H1 (cell line): Measurements from ENCODE around the gene HAND1. TPM values are rescaled to one million over a fixed set of nuclear protein-coding genes. Genes with fewer than 3 reads are reported as not detected.

Experiments used
- CTCF ChIA-PET: fragments of 300-600 bp; sonication (Branson Sonifier 250); formaldehyde crosslinking; loops from one replicate; lab custom pipeline; 2021; ENCODE audit not compliant: partially characterized antibody; lab: Charles Lee
- POLR2A ChIA-PET: fragments of 300-600 bp; sonication (Branson Sonifier 250); formaldehyde crosslinking; loops from one replicate; lab custom pipeline; 2021; ENCODE audit warnings: inconsistent platforms; ENCODE audit not compliant: partially characterized antibody; lab: Charles Lee
- DNase-seq, 2 experiments: peaks; one replicate each; pipeline versions ENCODE4 v3.0.0 to v3.0.0-alpha.2; 2010 to 2022; ENCODE audit warnings: low spot score in 2 of 2, low read depth in 1 of 2, mixed read lengths in 1 of 2
- FAIRE-seq: peaks from 2 replicates; lab custom pipeline; 2011; peaks lifted over from hg19 to GRCh38; lab: Jason Lieb, UNC
- H2AFZ ChIP-seq: 2 replicates; pipeline ENCODE4 v1.8.1; 2012; ENCODE audit warnings: low read length, inconsistent platforms
- H2AK5ac ChIP-seq: 2 replicates; pipeline ENCODE4 v1.6.1; 2013; ENCODE audit warnings: low read depth, low read length
- H2BK120ac ChIP-seq: replicated peaks from 2 replicates; pipeline ENCODE3; 2013; ENCODE audit warnings: low read depth, low read length, inconsistent platforms
- H2BK12ac ChIP-seq: 2 replicates; pipeline ENCODE4 v1.6.1; 2013; ENCODE audit warnings: low read depth, low read length
- H2BK15ac ChIP-seq: 2 replicates; pipeline ENCODE4 v1.6.1; 2013; ENCODE audit warnings: low read length
- H2BK20ac ChIP-seq: 2 replicates; pipeline ENCODE4 v1.6.1; 2013; ENCODE audit warnings: low read length
- H2BK5ac ChIP-seq: 2 replicates; pipeline ENCODE4 v1.6.1; 2013; ENCODE audit warnings: low read depth, low read length
- H3K14ac ChIP-seq: 2 replicates; pipeline ENCODE4 v1.6.1; 2013; ENCODE audit warnings: inconsistent platforms; ENCODE audit not compliant: insufficient read length
- H3K18ac ChIP-seq: 2 replicates; pipeline ENCODE4 v1.6.1; 2013; ENCODE audit warnings: low read length; ENCODE audit errors: extremely low read depth
- H3K23ac ChIP-seq: 2 replicates; pipeline ENCODE4 v1.6.1; 2013; ENCODE audit warnings: inconsistent platforms; ENCODE audit not compliant: insufficient read length
- H3K23me2 ChIP-seq: 2 replicates; pipeline ENCODE4 v1.6.1; 2013; ENCODE audit warnings: low read depth, low read length
- H3K27ac ChIP-seq: 2 replicates; pipeline ENCODE4 v1.6.1; 2011; ENCODE audit warnings: low read depth, low read length, inconsistent platforms
- H3K27me3 ChIP-seq, 4 experiments: replicated peaks in 1 of 4; 1 replicate in 1 of 4; 2 replicates in 3 of 4; pipeline versions ENCODE4 v1.6.1 to v1.8.1; 2011 to 2013; ENCODE audit warnings: low read length in 3 of 4, mild to moderate bottlenecking in 3 of 4, inconsistent platforms in 2 of 4, mixed read lengths in 2 of 4, moderate library complexity in 1 of 4; ENCODE audit not compliant: control insufficient read depth in 3 of 4, insufficient read depth in 3 of 4; ENCODE audit errors: extremely low read depth in 1 of 4
- H3K36me3 ChIP-seq, 4 experiments: 2 replicates each; pipeline versions ENCODE4 v1.6.1 to v1.8.1; 2011 to 2013; ENCODE audit warnings: mild to moderate bottlenecking in 4 of 4, low read length in 3 of 4, moderate library complexity in 2 of 4, control low read depth in 1 of 4, inconsistent platforms in 1 of 4; ENCODE audit not compliant: insufficient read depth in 4 of 4, control insufficient read depth in 2 of 4
- H3K4ac ChIP-seq: replicated peaks from 2 replicates; pipeline ENCODE3; 2013; ENCODE audit warnings: low read length, low read depth, mixed read lengths, inconsistent platforms; ENCODE audit not compliant: insufficient read length
- H3K4me1 ChIP-seq, 4 experiments: replicated peaks in 1 of 4; 1 replicate in 1 of 4; 2 replicates in 3 of 4; pipeline versions ENCODE4 v1.6.1 to v1.8.1; 2011 to 2013; ENCODE audit warnings: low read length in 3 of 4, inconsistent platforms in 2 of 4, mixed read lengths in 1 of 4; ENCODE audit not compliant: insufficient read depth in 4 of 4, control insufficient read depth in 3 of 4
- H3K4me2 ChIP-seq, 2 experiments: 2 replicates each; pipeline versions ENCODE4 v1.6.1 to v1.8.1; 2011 to 2013; ENCODE audit warnings: low read depth in 2 of 2, low read length in 2 of 2, control low read depth in 1 of 2, inconsistent platforms in 1 of 2, mild to moderate bottlenecking in 1 of 2; ENCODE audit not compliant: insufficient read depth in 1 of 2
- H3K4me3 ChIP-seq, 4 experiments: fragments of 200-600, 300-600 bp in 1 of 4; sonication (generic), shearing (Covaris generic), sonication (Bioruptor Twin) in 1 of 4; 2 replicates each; pipeline versions ENCODE4 v1.5.1 to v1.8.1; 2011 to 2016; ENCODE audit warnings: low read length in 4 of 4, low read depth in 3 of 4, control low read depth in 2 of 4, inconsistent platforms in 2 of 4, mild to moderate bottlenecking in 2 of 4, mixed read lengths in 1 of 4, moderate library complexity in 1 of 4; ENCODE audit not compliant: insufficient read depth in 2 of 4; ENCODE audit errors: extremely low read depth in 1 of 4
- H3K56ac ChIP-seq: replicated peaks from 2 replicates; pipeline ENCODE3; 2013; ENCODE audit warnings: low read depth, mild to moderate bottlenecking, mixed read lengths, low read length, inconsistent platforms; ENCODE audit not compliant: insufficient read length
- H3K79me1 ChIP-seq: 2 replicates; pipeline ENCODE4 v1.6.1; 2013; ENCODE audit warnings: low read depth, low read length, control low read depth
- H3K79me2 ChIP-seq, 2 experiments: 2 replicates each; pipeline versions ENCODE4 v1.6.1 to v1.8.1; 2012 to 2013; ENCODE audit warnings: low read length in 2 of 2, mild to moderate bottlenecking in 2 of 2, inconsistent platforms in 1 of 2; ENCODE audit not compliant: insufficient read depth in 2 of 2, control insufficient read depth in 1 of 2
- H3K9ac ChIP-seq, 4 experiments: replicated peaks in 1 of 4; 1 replicate in 1 of 4; 2 replicates in 3 of 4; pipeline versions ENCODE4 v1.6.1 to v1.8.1; 2011 to 2013; ENCODE audit warnings: low read depth in 3 of 4, low read length in 3 of 4, control low read depth in 2 of 4, mild to moderate bottlenecking in 2 of 4, moderate library complexity in 2 of 4, inconsistent platforms in 1 of 4; ENCODE audit errors: extremely low read depth in 1 of 4
- H3K9me3 ChIP-seq, 2 experiments: 2 replicates each; pipeline versions ENCODE4 v1.6.1 to v1.8.1; 2012 to 2013; ENCODE audit warnings: mild to moderate bottlenecking in 2 of 2, moderate library complexity in 2 of 2, control low read depth in 1 of 2, inconsistent platforms in 1 of 2, low read depth in 1 of 2, low read length in 1 of 2, mixed read lengths in 1 of 2; ENCODE audit not compliant: insufficient read depth in 2 of 2
- H4K20me1 ChIP-seq, 2 experiments: replicated peaks in 1 of 2; 2 replicates each; pipeline versions ENCODE3 to v1.8.1; 2011 to 2013; ENCODE audit warnings: inconsistent platforms in 2 of 2, low read length in 2 of 2, mild to moderate bottlenecking in 1 of 2; ENCODE audit not compliant: insufficient read depth in 2 of 2, control insufficient read depth in 1 of 2
- H4K5ac ChIP-seq: 2 replicates; pipeline ENCODE4 v1.6.1; 2013; ENCODE audit warnings: low read length, low read depth, mixed read lengths, inconsistent platforms; ENCODE audit not compliant: insufficient read length
- H4K8ac ChIP-seq: 2 replicates; pipeline ENCODE4 v1.8.0; 2013; ENCODE audit warnings: mild to moderate bottlenecking, moderate library complexity, low read length, inconsistent platforms; ENCODE audit not compliant: insufficient read depth; ENCODE audit errors: extremely low read depth
- H4K91ac ChIP-seq: replicated peaks from 2 replicates; pipeline ENCODE3; 2013; ENCODE audit warnings: low read length, mixed read lengths, inconsistent platforms; ENCODE audit not compliant: insufficient read length
- CREB1 ChIP-seq: IDR thresholded peaks from 2 replicates; pipeline ENCODE4 v1.6.1; 2012; ENCODE audit warnings: inconsistent platforms
- EZH2 ChIP-seq: fragments of 200-600 bp; sonication (generic); IDR thresholded peaks from 2 replicates; pipeline ENCODE4 v1.7.1; 2012; ENCODE audit warnings: low read depth, mild to moderate bottlenecking, moderate library complexity, low read length, inconsistent platforms; ENCODE audit not compliant: severe bottlenecking
- FOSL1 ChIP-seq: IDR thresholded peaks from 2 replicates; pipeline ENCODE4 v1.6.1; 2011; ENCODE audit warnings: mild to moderate bottlenecking, low read depth, low read length, moderate library complexity; ENCODE audit not compliant: insufficient read depth
- KDM1A ChIP-seq: fragments of 200-600, 300-600 bp; sonication (generic); IDR thresholded peaks from 2 replicates; pipeline ENCODE4 v1.7.1; 2016; ENCODE audit warnings: mild to moderate bottlenecking, low read length, borderline replicate concordance
- MAFK ChIP-seq: IDR thresholded peaks from 2 replicates; pipeline ENCODE4 v1.6.1; 2012; ENCODE audit warnings: low read depth, mild to moderate bottlenecking, improper control_type of control experiment, low read length
- NRF1 ChIP-seq: IDR thresholded peaks from 2 replicates; pipeline ENCODE4 v1.6.1; 2011; ENCODE audit warnings: mild to moderate bottlenecking, low read depth, low read length, improper control_type of control experiment
- POLR2A ChIP-seq, 2 experiments: IDR thresholded peaks; 1 replicate in 1 of 2; 2 replicates in 1 of 2; pipeline ENCODE4 v1.6.1; 2011; ENCODE audit warnings: low read depth in 2 of 2, low read length in 2 of 2, mild to moderate bottlenecking in 2 of 2; ENCODE audit errors: control extremely low read depth in 1 of 2
- RNF2 ChIP-seq: fragments of 200-900, 300-1000 bp; sonication (generic); IDR thresholded peaks from 2 replicates; pipeline ENCODE4 v1.7.1; 2016; ENCODE audit warnings: borderline replicate concordance, low read depth, mild to moderate bottlenecking, antibody characterized with exemption, low read length; ENCODE audit not compliant: poor library complexity, severe bottlenecking; ENCODE audit errors: missing control alignments
- SP2 ChIP-seq: IDR thresholded peaks from 2 replicates; pipeline ENCODE4 v1.6.1; 2012; ENCODE audit warnings: mild to moderate bottlenecking, low read length, inconsistent platforms
- SUZ12 ChIP-seq: fragments of 200-600 bp; sonication (generic); IDR thresholded peaks from 2 replicates; pipeline ENCODE4 v1.6.1; 2012; ENCODE audit warnings: mild to moderate bottlenecking, inconsistent platforms, low read length, moderate library complexity, mixed read lengths
- TAF7 ChIP-seq: optimal IDR thresholded peaks from 2 replicates; pipeline ENCODE3; 2011; ENCODE audit warnings: low read depth, mild to moderate bottlenecking, inconsistent platforms, low read length, moderate library complexity, borderline replicate concordance
- WGBS, 2 experiments: shearing (Covaris generic) in 1 of 2; methylation state at CpG; one replicate each; pipeline versions ENCODE4 v1.1.6 to v1.1.7; 2013 to 2015; ENCODE audit warnings: low lambda C conversion rate in 2 of 2, mixed read lengths in 2 of 2, inconsistent platforms in 1 of 2, low coverage in 1 of 2, missing lambda C conversion rate in 1 of 2; ENCODE audit not compliant: insufficient replicate concordance in 2 of 2, insufficient coverage in 1 of 2, insufficient read length in 1 of 2; ENCODE audit errors: extremely low coverage in 1 of 2, missing lambda C conversion rate in 1 of 2; 5-methylcytosine and 5-hydroxymethylcytosine counted together
- polyA plus RNA-seq, 7 experiments: library from polyadenylated mRNA; depleted of rRNA in 3 of 7; stranded (reverse) in 5 of 7; unstranded in 2 of 7; fragments of >200 nt in 5 of 7; fragments of 200-250 nt in 2 of 7; gene quantifications; 1 replicate in 5 of 7; 2 replicates in 1 of 7; 4 replicates in 1 of 7; pipeline versions ENCODE4 v1.2.1 to v1.2.3, GENCODE V29; 2011 to 2013; ENCODE audit warnings: missing spikeins in 2 of 7, mixed read lengths in 2 of 7
- total RNA-seq: library from RNA; stranded (reverse); fragmentation: NEBNext Ultra II Directional; extraction: Animal tissue kit (Norgen Biotek cat#: 25700); gene quantifications from 2 replicates; pipeline ENCODE4 v1.2.1, GENCODE V29; 2021

HAND1 gene
- total and polyA plus RNA-seq, 2 of the 8 experiments (the other 6 are each of a cell fraction or from before 2014, with no cell fraction given), result 0.06 TPM; not detected in 1

GRCh38 chr5:154479944-154480750 lies 2.1 kb upstream of the HAND1 start:
- peak overlapping the region; percentile 79; the same call in 1 of the 2 replicates for H2AK5ac ChIP-seq
- peaks cover 37 to 72% (median 38%) of the 10 kb centered on the region in 4 experiments for H3K4me1 ChIP-seq
- no peak overlapping the region for H3K56ac ChIP-seq
- H3K18ac ChIP-seq, result peak overlapping the region; percentile 1; the same call in 1 of the 2 replicates
- no peak overlapping the region for H2AFZ ChIP-seq
- H2BK120ac ChIP-seq, result no peak overlapping the region
- H2BK15ac ChIP-seq, result no peak overlapping the region
- FAIRE-seq (peak; percentile 48), DNase-seq (peak in 1 of 2 experiments; percentile 59)
- H4K5ac ChIP-seq, result no peak overlapping the region
- H3K14ac ChIP-seq, result no peak overlapping the region
- no peak overlapping the region for H4K91ac ChIP-seq
- H3K9ac ChIP-seq, result no peak overlapping the region
- no peak overlapping the region for H4K8ac ChIP-seq
- no peak overlapping the region for H3K4ac ChIP-seq
- H2BK12ac ChIP-seq, result peak overlapping the region; percentile 62; the same call in 1 of the 2 replicates
- H4K20me1 ChIP-seq, result peaks cover 13 to 46% of the 10 kb centered on the region in 2 experiments
- ChIA-PET POLR2A (interaction anchor here (0.6 to 2.6 kb wide), 3 partner anchors 41 to 131 kb away, joined by 3 to 6 read pairs (median 3); no protein-coding TSS in a partner anchor), CTCF (interaction anchor here (3.9 to 5.0 kb wide), 2 partner anchors 13 to 41 kb away, joined by 18 to 33 read pairs; no protein-coding TSS in a partner anchor)
- peak overlapping the region in 2 of 4 experiments; percentile 16 to 58; a peak in 3 of 8 replicates for H3K4me3 ChIP-seq
- 6% methylated on average over 31 of the region's 31 CpGs; no CpG with 5 or more reads in 1 of the 2 experiments for WGBS, 2 experiments
- peak overlapping the region; percentile 70 to 85 for H3K4me2 ChIP-seq
- peaks cover 97 to 100% (median 99%) of the 10 kb centered on the region in 4 experiments for H3K27me3 ChIP-seq
- H3K9me3 ChIP-seq, result no peaks in the 10 kb centered on the region
- no peak overlapping the region for H2BK20ac ChIP-seq
- no peak overlapping the region for H3K23ac ChIP-seq
- no peaks in the 10 kb centered on the region; the same call in 1 of the 2 replicates for H3K79me1 ChIP-seq
- H2BK5ac ChIP-seq, result no peak overlapping the region
- H3K23me2 ChIP-seq, result peaks cover 7% of the 10 kb centered on the region; the same call in 1 of the 2 replicates
- peaks cover 0 to 4% (median 0%) of the 10 kb centered on the region in 4 experiments; a peak in 1 of 8 replicates for H3K36me3 ChIP-seq
- H3K79me2 ChIP-seq, result no peaks in the 10 kb centered on the region
- no peak overlapping the region for H3K27ac ChIP-seq
- TF ChIP-seq CREB1 (no peak), EZH2 (peak; percentile 85), SUZ12 (peak; percentile 76), RNF2 (peak; percentile 73), FOSL1 (no peak), TAF7 (no peak), MAFK (no peak), NRF1 (no peak), SP2 (no peak), POLR2A (IDR thresholded peaks at IDR 0.05; ENCODE audit: control extremely low read depth in 1 of 2, low read depth in 2 of 2, low read length in 2 of 2) (no peak), KDM1A (no peak)
